A549 (cell line): Measurements from ENCODE around the gene LRRC1.

Experiments used
- RARB ChIP-seq: fragments of 250-450 bp; sonication (Bioruptor Pico); IDR thresholded peaks from 2 replicates; pipeline ENCODE4 v1.8.0; 2021; ENCODE audit warnings: mild to moderate bottlenecking, moderate library complexity
- TF ChIP-seq, protein P1 (sequence below): fragments of >200 bp; sonication (Bioruptor Twin); formaldehyde crosslinking; IDR thresholded peaks from 3 replicates; pipeline ENCODE4 v1.5.1; 2016
- TF ChIP-seq, protein P2 (sequence below): fragments of 200-600 bp; sonication (generic); IDR thresholded peaks from 2 replicates; pipeline ENCODE4 v1.6.1; 2016; ENCODE audit warnings: antibody characterized with exemption, mild to moderate bottlenecking, moderate library complexity

- TF ChIP-seq, protein P1, sequence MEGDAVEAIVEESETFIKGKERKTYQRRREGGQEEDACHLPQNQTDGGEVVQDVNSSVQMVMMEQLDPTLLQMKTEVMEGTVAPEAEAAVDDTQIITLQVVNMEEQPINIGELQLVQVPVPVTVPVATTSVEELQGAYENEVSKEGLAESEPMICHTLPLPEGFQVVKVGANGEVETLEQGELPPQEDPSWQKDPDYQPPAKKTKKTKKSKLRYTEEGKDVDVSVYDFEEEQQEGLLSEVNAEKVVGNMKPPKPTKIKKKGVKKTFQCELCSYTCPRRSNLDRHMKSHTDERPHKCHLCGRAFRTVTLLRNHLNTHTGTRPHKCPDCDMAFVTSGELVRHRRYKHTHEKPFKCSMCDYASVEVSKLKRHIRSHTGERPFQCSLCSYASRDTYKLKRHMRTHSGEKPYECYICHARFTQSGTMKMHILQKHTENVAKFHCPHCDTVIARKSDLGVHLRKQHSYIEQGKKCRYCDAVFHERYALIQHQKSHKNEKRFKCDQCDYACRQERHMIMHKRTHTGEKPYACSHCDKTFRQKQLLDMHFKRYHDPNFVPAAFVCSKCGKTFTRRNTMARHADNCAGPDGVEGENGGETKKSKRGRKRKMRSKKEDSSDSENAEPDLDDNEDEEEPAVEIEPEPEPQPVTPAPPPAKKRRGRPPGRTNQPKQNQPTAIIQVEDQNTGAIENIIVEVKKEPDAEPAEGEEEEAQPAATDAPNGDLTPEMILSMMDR, result no peak
- no peak for TF ChIP-seq RARB (CRISPR knock-in tag)
- TF ChIP-seq, protein P2, sequence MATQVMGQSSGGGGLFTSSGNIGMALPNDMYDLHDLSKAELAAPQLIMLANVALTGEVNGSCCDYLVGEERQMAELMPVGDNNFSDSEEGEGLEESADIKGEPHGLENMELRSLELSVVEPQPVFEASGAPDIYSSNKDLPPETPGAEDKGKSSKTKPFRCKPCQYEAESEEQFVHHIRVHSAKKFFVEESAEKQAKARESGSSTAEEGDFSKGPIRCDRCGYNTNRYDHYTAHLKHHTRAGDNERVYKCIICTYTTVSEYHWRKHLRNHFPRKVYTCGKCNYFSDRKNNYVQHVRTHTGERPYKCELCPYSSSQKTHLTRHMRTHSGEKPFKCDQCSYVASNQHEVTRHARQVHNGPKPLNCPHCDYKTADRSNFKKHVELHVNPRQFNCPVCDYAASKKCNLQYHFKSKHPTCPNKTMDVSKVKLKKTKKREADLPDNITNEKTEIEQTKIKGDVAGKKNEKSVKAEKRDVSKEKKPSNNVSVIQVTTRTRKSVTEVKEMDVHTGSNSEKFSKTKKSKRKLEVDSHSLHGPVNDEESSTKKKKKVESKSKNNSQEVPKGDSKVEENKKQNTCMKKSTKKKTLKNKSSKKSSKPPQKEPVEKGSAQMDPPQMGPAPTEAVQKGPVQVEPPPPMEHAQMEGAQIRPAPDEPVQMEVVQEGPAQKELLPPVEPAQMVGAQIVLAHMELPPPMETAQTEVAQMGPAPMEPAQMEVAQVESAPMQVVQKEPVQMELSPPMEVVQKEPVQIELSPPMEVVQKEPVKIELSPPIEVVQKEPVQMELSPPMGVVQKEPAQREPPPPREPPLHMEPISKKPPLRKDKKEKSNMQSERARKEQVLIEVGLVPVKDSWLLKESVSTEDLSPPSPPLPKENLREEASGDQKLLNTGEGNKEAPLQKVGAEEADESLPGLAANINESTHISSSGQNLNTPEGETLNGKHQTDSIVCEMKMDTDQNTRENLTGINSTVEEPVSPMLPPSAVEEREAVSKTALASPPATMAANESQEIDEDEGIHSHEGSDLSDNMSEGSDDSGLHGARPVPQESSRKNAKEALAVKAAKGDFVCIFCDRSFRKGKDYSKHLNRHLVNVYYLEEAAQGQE, result no peak
Measured at GRCh38 chr6:53795702-53796450, 1.1 kb downstream of the LRRC1 start.
